Thyroid gland (tissue), 4 donors: ENCODE measurements around the gene CDK5RAP2. TPM values are rescaled to one million over a fixed set of nuclear protein-coding genes. Genes with fewer than 3 reads are reported as not detected.

ENCODE experiments used
- DNase-seq, 2 donors: peaks; one replicate each; pipeline ENCODE4 v3.0.0-alpha.2; 2019
- H3K27ac ChIP-seq, 3 donors: fragments of 200-600 bp; sonication (generic); 1 replicate in 2 of 3; 2 replicates in 1 of 3; pipeline ENCODE4 v1.5.1; 2016 to 2019; ENCODE audit warnings: mild to moderate bottlenecking in 1 of 3, moderate library complexity in 1 of 3
- H3K27me3 ChIP-seq: fragments of 200-600 bp; sonication (generic); one replicate; pipeline ENCODE4 v1.5.1; 2019
- H3K36me3 ChIP-seq, 2 donors: fragments of 200-600 bp; sonication (generic); one replicate each; pipeline ENCODE4 v1.5.1; 2016 to 2019
- H3K4me1 ChIP-seq, 2 donors: fragments of 200-600 bp; sonication (generic); one replicate each; pipeline ENCODE4 v1.5.1; 2017 to 2019
- H3K4me3 ChIP-seq, 3 donors: fragments of 200-600 bp; sonication (generic); replicated peaks in 1 of 3; 1 replicate in 2 of 3; 2 replicates in 1 of 3; pipeline ENCODE4 v1.5.1; 2016; ENCODE audit warnings: mild to moderate bottlenecking in 1 of 3
- H3K9me3 ChIP-seq: fragments of 200-600 bp; sonication (generic); one replicate; pipeline ENCODE4 v1.5.1; 2017
- POLR2A ChIP-seq, 2 donors: fragments of 450-650 bp; IDR thresholded peaks; one replicate each; pipeline ENCODE4 v1.6.1; 2017; ENCODE audit warnings: antibody characterized with exemption in 2 of 2, mild to moderate bottlenecking in 2 of 2, moderate library complexity in 1 of 2
- whole genome bisulfite sequencing, 2 donors: methylation state at CpG; one replicate each; pipeline ENCODE4 v1.1.5; 2017; 5-methylcytosine and 5-hydroxymethylcytosine counted together
- intact Hi-C: fragments of 100-400 bp; cut with DNase I; formaldehyde crosslinking; loops from one replicate; pipeline ENCODE4 v1.15.1; 2023
- total RNA-seq, 4 donors: library from RNA; depleted of rRNA; stranded (reverse); fragments of >200 nt; gene quantifications; one replicate each; pipeline ENCODE4 v1.2.3, GENCODE V29; 2016
- TF ChIP-seq, protein P1 (sequence below), 6 experiments: fragments of 200-600 bp in 3 of 6; fragments of 450-650 bp in 3 of 6; sonication (generic) in 3 of 6; IDR thresholded peaks; one replicate each; pipeline ENCODE4 v1.5.1; 2016 to 2019; ENCODE audit warnings: antibody characterized with exemption in 6 of 6, mild to moderate bottlenecking in 2 of 6, inconsistent platforms in 1 of 6, moderate library complexity in 1 of 6

The CDK5RAP2 gene
- total RNA-seq, 4 donors from 2014 or later = 39.5 to 51.9 (median 46.9) TPM

GRCh38 chr9:120616966-120617935 is 37.3 kb upstream of the CDK5RAP2 start:
- intact Hi-C loops = no loop called here
- H3K36me3 ChIP-seq = no peaks in the 10 kb centered on the region
- no peak overlapping the region for H3K4me3 ChIP-seq
- DNase-seq = no peak
- H3K27ac ChIP-seq = peak overlapping the region in 2 of 3 donors; percentile 44 to 72
- H3K4me1 ChIP-seq = peaks cover 12 to 35% of the 10 kb centered on the region in 2 donors
- no peaks in the 10 kb centered on the region for H3K9me3 ChIP-seq
- no peaks in the 10 kb centered on the region for H3K27me3 ChIP-seq
- TF ChIP-seq, protein P1, sequence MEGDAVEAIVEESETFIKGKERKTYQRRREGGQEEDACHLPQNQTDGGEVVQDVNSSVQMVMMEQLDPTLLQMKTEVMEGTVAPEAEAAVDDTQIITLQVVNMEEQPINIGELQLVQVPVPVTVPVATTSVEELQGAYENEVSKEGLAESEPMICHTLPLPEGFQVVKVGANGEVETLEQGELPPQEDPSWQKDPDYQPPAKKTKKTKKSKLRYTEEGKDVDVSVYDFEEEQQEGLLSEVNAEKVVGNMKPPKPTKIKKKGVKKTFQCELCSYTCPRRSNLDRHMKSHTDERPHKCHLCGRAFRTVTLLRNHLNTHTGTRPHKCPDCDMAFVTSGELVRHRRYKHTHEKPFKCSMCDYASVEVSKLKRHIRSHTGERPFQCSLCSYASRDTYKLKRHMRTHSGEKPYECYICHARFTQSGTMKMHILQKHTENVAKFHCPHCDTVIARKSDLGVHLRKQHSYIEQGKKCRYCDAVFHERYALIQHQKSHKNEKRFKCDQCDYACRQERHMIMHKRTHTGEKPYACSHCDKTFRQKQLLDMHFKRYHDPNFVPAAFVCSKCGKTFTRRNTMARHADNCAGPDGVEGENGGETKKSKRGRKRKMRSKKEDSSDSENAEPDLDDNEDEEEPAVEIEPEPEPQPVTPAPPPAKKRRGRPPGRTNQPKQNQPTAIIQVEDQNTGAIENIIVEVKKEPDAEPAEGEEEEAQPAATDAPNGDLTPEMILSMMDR (IDR thresholded peaks at IDR 0.05) = no peak
- no peak for TF ChIP-seq POLR2A (IDR thresholded peaks at IDR 0.05)

DNA sequence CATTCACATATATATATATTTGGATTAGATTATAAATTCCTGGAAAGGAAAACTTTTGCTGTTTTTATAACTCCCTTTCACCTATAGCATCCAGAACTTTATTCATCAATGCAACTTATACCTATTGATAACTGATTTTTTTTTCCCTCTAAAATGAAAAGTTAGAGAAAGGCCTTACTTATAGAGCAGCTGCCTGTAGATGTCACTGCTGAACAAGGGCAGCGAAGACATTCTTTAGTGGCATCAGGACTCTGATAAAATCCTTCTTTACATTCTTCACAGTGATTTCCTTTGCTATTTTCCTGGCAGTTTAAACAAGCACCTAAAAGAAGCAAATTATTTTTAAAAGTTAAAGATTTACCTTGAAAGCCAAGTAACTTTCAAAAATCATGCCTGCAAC is 32.3 kb upstream of the CDK5RAP2 start:
- no peaks in the 10 kb centered on the region for H3K27me3 ChIP-seq
- no peaks in the 10 kb centered on the region for H3K9me3 ChIP-seq
- peaks cover 0 to 5% of the 10 kb centered on the region in 2 donors for H3K36me3 ChIP-seq
- 96% methylated on average over 1 of the region's 1 CpG for WGBS, 2 donors
- intact Hi-C loops = no loop called here
- peaks cover 0 to 16% of the 10 kb centered on the region in 2 donors for H3K4me1 ChIP-seq
- TF ChIP-seq POLR2A (IDR thresholded peaks at IDR 0.05) = no peak
- TF ChIP-seq, protein P1 (IDR thresholded peaks at IDR 0.05) = no peak
- no peak overlapping the region for H3K4me3 ChIP-seq
- no peak overlapping the region for H3K27ac ChIP-seq
- DNase-seq = no peak

GRCh38 chr9:120611690-120612068 is 31.7 kb upstream of the CDK5RAP2 start:
- H3K4me1 ChIP-seq = peaks cover 0 to 11% of the 10 kb centered on the region in 2 donors
- H3K36me3 ChIP-seq = peaks cover 5 to 9% of the 10 kb centered on the region in 2 donors
- no peaks in the 10 kb centered on the region for H3K27me3 ChIP-seq
- no peak for DNase-seq
- intact Hi-C loops = no loop called here
- H3K27ac ChIP-seq = no peak overlapping the region
- TF ChIP-seq, protein P1 (IDR thresholded peaks at IDR 0.05) = no peak
- no peak for TF ChIP-seq POLR2A (IDR thresholded peaks at IDR 0.05)
- WGBS, 2 donors = 93 to 97% methylated on average over 1 of the region's 1 CpG
- H3K4me3 ChIP-seq = no peak overlapping the region
- no peaks in the 10 kb centered on the region for H3K9me3 ChIP-seq

DNA sequence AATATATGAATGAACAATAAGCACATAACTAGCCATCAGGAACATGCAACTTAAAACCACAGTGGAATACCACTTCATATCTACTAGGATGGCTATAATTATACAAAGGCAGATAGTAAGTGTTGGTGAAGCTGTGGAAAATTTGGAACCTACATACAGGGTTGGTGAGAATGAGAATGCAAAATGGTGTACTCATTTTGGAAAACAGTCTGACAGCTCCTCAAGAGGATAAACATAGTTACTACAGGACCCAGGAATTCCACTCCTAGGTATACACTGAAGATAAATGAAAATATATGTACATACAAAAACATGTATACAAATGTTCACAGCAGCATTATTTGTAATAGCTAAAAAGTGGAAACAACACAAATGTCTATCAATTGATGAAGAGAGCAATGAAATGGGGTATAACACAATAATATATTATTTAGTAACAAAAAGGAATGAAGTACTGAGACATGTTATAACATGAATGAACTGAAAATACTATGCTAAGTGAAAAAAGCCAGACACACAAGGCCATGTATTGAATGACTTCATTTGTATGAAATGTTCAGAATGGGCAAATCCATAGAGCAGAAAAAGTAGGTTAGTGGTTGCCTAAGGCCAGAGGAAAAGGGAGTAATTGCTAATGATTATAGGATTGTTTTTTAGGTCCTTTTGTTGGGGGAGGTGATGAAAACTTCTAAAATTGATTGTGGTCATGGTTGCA is 31.2 kb upstream of the CDK5RAP2 start:
- DNase-seq = no peak
- peaks cover 0 to 6% of the 10 kb centered on the region in 2 donors for H3K4me1 ChIP-seq
- H3K36me3 ChIP-seq = peaks cover 6 to 12% of the 10 kb centered on the region in 2 donors
- no peaks in the 10 kb centered on the region for H3K9me3 ChIP-seq
- no peak overlapping the region for H3K4me3 ChIP-seq
- intact Hi-C loops = no loop called here
- H3K27ac ChIP-seq = no peak overlapping the region
- no peak for TF ChIP-seq POLR2A (IDR thresholded peaks at IDR 0.05)
- TF ChIP-seq, protein P1 (IDR thresholded peaks at IDR 0.05) = no peak
- no peaks in the 10 kb centered on the region for H3K27me3 ChIP-seq

- H3K4me1 ChIP-seq = peaks cover 0 to 6% of the 10 kb centered on the region in 2 donors
- no peak overlapping the region for H3K4me3 ChIP-seq
- intact Hi-C loops = no loop called here
- TF ChIP-seq, protein P1 (IDR thresholded peaks at IDR 0.05) = no peak
- no peak for TF ChIP-seq POLR2A (IDR thresholded peaks at IDR 0.05)
- H3K27ac ChIP-seq = no peak overlapping the region
- 97 to 98% methylated on average over 2 of the region's 2 CpGs for WGBS, 2 donors
- peaks cover 13 to 22% of the 10 kb centered on the region in 2 donors for H3K36me3 ChIP-seq
- no peaks in the 10 kb centered on the region for H3K9me3 ChIP-seq
- no peaks in the 10 kb centered on the region for H3K27me3 ChIP-seq
- DNase-seq = no peak
Observed at GRCh38 chr9:120609636-120610035, 29.7 kb upstream of the CDK5RAP2 start.
